Measurements from ENCODE around the gene CNNM3. TPM values are rescaled to one million over a fixed set of nuclear protein-coding genes. Genes with fewer than 3 reads are reported as not detected.
A peak's percentile ranks its signal among the peaks of the same experiment; 100 is the strongest.

Gene CNNM3
- total RNA-seq, 2 experiments from 2014 or later, result 13.5 to 18.6 TPM

DNA sequence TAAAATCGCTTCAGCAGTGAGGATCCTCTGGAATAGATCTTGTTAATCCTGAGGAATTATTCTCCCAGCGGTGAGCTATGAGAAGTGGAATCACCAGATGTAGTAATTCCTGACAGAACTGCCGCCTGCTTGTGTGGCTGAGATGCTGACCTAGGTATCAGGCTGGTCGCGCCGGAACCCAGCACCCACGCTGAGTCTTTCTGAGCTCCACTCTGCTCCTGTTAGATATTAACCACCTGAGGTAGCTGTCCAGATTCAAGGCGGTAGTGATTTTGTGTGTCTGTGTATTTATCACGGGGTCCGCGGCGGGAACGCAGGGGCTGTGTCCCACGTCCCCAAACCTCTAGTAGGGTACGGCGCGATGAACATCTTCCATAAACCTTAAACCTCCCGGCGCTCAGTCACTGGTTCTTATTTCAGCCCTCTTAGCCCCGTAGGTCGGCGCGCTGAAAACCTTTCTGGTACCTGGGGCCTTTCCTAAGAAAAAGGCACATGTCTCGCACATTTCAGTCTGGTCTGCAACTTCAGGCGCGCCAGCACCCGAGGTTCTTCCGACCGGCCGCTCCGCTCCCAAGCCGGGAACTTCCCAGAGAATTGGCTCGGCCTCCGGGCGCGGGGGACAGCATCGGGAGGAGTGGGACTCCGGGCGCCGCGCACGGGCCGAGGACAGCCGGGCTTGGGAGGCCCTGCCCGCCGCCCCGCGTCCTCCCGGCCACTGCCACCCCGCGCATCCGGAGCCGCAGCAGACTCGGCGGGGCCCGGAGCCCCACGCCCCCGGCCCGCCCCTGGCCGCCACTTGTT lies 542 bp upstream of the CNNM3 start:
- Histone ChIP-seq H3K9me2 (ENCODE audit: insufficient read depth, low read length) (no peaks in the 10 kb centered on the region), H3K9me3 (ENCODE audit: low read length) (no peaks in the 10 kb centered on the region), H3K79me2 (ENCODE audit: insufficient read depth, low read depth, low read length) (peaks cover 18% of the 10 kb centered on the region; the same call in 1 of the 2 replicates), H3K27ac (ENCODE audit: low read depth, low read length, poor library complexity, severe bottlenecking) (peak overlapping the region; percentile 41), H3K4me1 (ENCODE audit: insufficient read depth, low read length, poor library complexity, severe bottlenecking) (peaks cover 42% of the 10 kb centered on the region), H3K36me3 (ENCODE audit: insufficient read depth, low read length) (0 out of 2 replicates have a peak, but pooled peaks cover 13% of the 10 kb centered on the region), H3K4me3 (ENCODE audit: low read depth, low read length, poor library complexity, severe bottlenecking) (peak overlapping the region; percentile 90), H3K4me2 (ENCODE audit: low read length) (peak overlapping the region; percentile 95), H2AFZ (ENCODE audit: low read length) (peak overlapping the region; percentile 94), H4K20me1 (ENCODE audit: insufficient read depth, low read length) (peaks cover 15% of the 10 kb centered on the region)
- peak; percentile 34 for DNase-seq (ENCODE audit: low spot score)
- no peak for TF ChIP-seq EZH2phosphoT487 (IDR thresholded peaks at IDR 0.05; ENCODE audit: borderline replicate concordance, low read depth, low read length)
- TF ChIP-seq, protein P1, sequence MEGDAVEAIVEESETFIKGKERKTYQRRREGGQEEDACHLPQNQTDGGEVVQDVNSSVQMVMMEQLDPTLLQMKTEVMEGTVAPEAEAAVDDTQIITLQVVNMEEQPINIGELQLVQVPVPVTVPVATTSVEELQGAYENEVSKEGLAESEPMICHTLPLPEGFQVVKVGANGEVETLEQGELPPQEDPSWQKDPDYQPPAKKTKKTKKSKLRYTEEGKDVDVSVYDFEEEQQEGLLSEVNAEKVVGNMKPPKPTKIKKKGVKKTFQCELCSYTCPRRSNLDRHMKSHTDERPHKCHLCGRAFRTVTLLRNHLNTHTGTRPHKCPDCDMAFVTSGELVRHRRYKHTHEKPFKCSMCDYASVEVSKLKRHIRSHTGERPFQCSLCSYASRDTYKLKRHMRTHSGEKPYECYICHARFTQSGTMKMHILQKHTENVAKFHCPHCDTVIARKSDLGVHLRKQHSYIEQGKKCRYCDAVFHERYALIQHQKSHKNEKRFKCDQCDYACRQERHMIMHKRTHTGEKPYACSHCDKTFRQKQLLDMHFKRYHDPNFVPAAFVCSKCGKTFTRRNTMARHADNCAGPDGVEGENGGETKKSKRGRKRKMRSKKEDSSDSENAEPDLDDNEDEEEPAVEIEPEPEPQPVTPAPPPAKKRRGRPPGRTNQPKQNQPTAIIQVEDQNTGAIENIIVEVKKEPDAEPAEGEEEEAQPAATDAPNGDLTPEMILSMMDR (conservative IDR thresholded peaks at IDR 0.05; ENCODE audit: low read length), result no peak
- intact Hi-C loops (cut with micrococcal nuclease; ENCODE audit: unreplicated experiment), result loop anchor here (2.0 to 5.0 kb wide), 3 partner anchors 41 to 297 kb away; partner anchors contain the start of genes ANKRD36 and CNNM4
- ChIA-PET CTCF (ENCODE audit: unreplicated experiment) (interaction anchor here (1.8 kb wide), 1 partner anchor 9 kb away, joined by 4 read pairs; no protein-coding TSS in a partner anchor), POLR2A (interaction anchor here (0.8 to 2.1 kb wide), 3 partner anchors 42 to 55 kb away, joined by 3 to 12 read pairs (median 3); no protein-coding TSS in a partner anchor)
- BruUV-seq (replicated peaks), result TSS peak; percentile 57

DNA sequence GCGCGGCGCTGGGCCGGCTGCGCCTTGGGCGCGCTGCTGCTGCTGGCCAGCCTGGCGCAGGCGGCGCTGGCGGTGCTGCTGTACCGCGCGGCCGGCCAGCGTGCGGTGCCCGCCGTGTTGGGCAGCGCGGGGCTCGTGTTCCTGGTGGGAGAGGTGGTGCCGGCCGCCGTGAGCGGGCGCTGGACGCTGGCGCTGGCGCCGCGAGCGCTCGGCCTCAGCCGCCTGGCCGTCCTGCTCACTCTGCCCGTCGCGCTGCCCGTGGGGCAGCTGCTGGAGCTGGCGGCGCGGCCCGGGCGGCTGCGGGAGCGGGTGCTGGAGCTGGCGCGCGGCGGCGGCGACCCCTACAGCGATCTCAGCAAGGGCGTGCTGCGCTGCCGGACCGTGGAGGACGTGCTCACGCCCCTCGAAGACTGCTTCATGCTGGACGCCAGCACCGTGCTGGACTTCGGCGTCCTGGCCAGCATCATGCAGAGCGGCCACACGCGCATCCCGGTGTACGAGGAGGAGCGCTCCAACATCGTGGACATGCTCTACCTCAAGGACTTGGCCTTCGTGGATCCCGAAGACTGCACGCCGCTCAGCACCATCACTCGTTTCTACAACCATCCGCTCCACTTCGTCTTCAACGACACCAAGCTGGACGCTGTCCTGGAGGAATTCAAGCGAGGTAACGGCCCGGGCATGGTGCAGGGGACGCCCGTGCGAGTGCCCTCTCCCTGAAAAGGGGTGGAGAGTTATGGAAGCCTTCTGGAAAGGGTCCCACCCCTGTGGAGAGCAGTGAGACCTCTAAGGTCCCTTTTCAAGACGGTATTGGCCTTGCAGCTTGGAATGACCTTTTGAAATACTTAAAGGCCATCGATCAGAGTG lies 1.0 kb downstream of the CNNM3 start:
- no peak for DNase-seq (ENCODE audit: low spot score)
- H3K27ac ChIP-seq (ENCODE audit: low read depth, low read length, poor library complexity, severe bottlenecking), result no peak overlapping the region
- no TSS peak for BruUV-seq (replicated peaks)

More for the DNA sequence above, 1.0 kb downstream of the CNNM3 start:
- Histone ChIP-seq H3K9me3 (ENCODE audit: low read length) (no peaks in the 10 kb centered on the region), H3K9me2 (ENCODE audit: insufficient read depth, low read length) (no peaks in the 10 kb centered on the region), H3K4me3 (ENCODE audit: low read depth, low read length, poor library complexity, severe bottlenecking) (peak overlapping the region; percentile 90), H4K20me1 (ENCODE audit: insufficient read depth, low read length) (peaks cover 16% of the 10 kb centered on the region), H3K79me2 (ENCODE audit: insufficient read depth, low read depth, low read length) (peaks cover 25% of the 10 kb centered on the region; the same call in 1 of the 2 replicates), H3K4me2 (ENCODE audit: low read length) (peak overlapping the region; percentile 81), H3K36me3 (ENCODE audit: insufficient read depth, low read length) (peaks cover 22% of the 10 kb centered on the region; the same call in 1 of the 2 replicates), H2AFZ (ENCODE audit: low read length) (no peak overlapping the region), H3K4me1 (ENCODE audit: insufficient read depth, low read length, poor library complexity, severe bottlenecking) (peaks cover 46% of the 10 kb centered on the region)
- POLR2A ChIA-PET, result no interaction called here
- intact Hi-C loops (cut with micrococcal nuclease; ENCODE audit: unreplicated experiment), result loop anchor here (2.0 to 5.0 kb wide), 3 partner anchors 40 to 295 kb away; partner anchors contain the start of genes ANKRD36 and CNNM4
- TF ChIP-seq EZH2phosphoT487 (IDR thresholded peaks at IDR 0.05; ENCODE audit: borderline replicate concordance, low read depth, low read length), result no peak
- TF ChIP-seq, protein P1 (conservative IDR thresholded peaks at IDR 0.05; ENCODE audit: low read length), result no peak
- CTCF ChIA-PET (ENCODE audit: unreplicated experiment), result interaction anchor here (0.6 kb wide), 1 partner anchor 34 kb away, joined by 5 read pairs; no protein-coding TSS in a partner anchor
